Spleen (tissue), 11 donors: ENCODE measurements around the gene SAT1. TPM values are rescaled to one million over a fixed set of nuclear protein-coding genes. Genes with fewer than 3 reads are reported as not detected.

Experiments used
- DNase-seq: peaks from one replicate; pipeline ENCODE4 v3.0.0-alpha.2; 2020
- H3K27ac ChIP-seq, 8 donors: fragments of 200-600 bp; sonication (generic) in 7 of 8; 1 replicate in 4 of 8; 2 replicates in 4 of 8; pipeline versions ENCODE4 v1.5.0 to v1.8.0; 2016 to 2021; ENCODE audit warnings: inconsistent platforms in 4 of 8, mild to moderate bottlenecking in 4 of 8, moderate library complexity in 1 of 8
- H3K27me3 ChIP-seq, 7 donors: fragments of 200-600 bp; sonication (generic) in 6 of 7; replicated peaks in 1 of 7; 1 replicate in 4 of 7; 2 replicates in 3 of 7; pipeline versions ENCODE4 v1.5.0 to v1.8.0; 2016 to 2021; ENCODE audit warnings: inconsistent platforms in 3 of 7, mild to moderate bottlenecking in 1 of 7
- H3K36me3 ChIP-seq, 6 donors: fragments of 200-600 bp; sonication (generic) in 5 of 6; 1 replicate in 4 of 6; 2 replicates in 2 of 6; pipeline versions ENCODE4 v1.5.0 to v1.8.0; 2016 to 2021; ENCODE audit warnings: inconsistent platforms in 2 of 6
- H3K4me1 ChIP-seq, 6 donors: fragments of 200-600 bp; sonication (generic) in 5 of 6; 1 replicate in 3 of 6; 2 replicates in 3 of 6; pipeline versions ENCODE4 v1.5.0 to v1.8.0; 2016 to 2021; ENCODE audit warnings: inconsistent platforms in 3 of 6
- H3K4me3 ChIP-seq, 8 donors: fragments of 200-600 bp; sonication (generic) in 7 of 8; 1 replicate in 4 of 8; 2 replicates in 4 of 8; pipeline versions ENCODE4 v1.5.0 to v1.8.0; 2016 to 2021; ENCODE audit warnings: inconsistent platforms in 4 of 8, mild to moderate bottlenecking in 4 of 8, moderate library complexity in 2 of 8
- H3K9me3 ChIP-seq, 8 donors: fragments of 200-600 bp; sonication (generic) in 7 of 8; 1 replicate in 4 of 8; 2 replicates in 4 of 8; pipeline versions ENCODE4 v1.5.0 to v1.8.0; 2016 to 2021; ENCODE audit warnings: inconsistent platforms in 4 of 8
- CTCF ChIP-seq, 11 experiments: fragments of 200-600 bp in 7 of 11; fragments of 450-650 bp in 4 of 11; sonication (generic) in 4 of 11; IDR thresholded peaks in 8 of 11; conservative IDR thresholded peaks in 3 of 11; 1 replicate in 7 of 11; 2 replicates in 4 of 11; pipeline versions ENCODE4 v1.4.0 to v1.8.0; 2016 to 2021; ENCODE audit warnings: antibody characterized with exemption in 11 of 11, inconsistent platforms in 4 of 11, mild to moderate bottlenecking in 1 of 11
- POLR2A ChIP-seq, 3 donors: fragments of 450-650 bp; IDR thresholded peaks; one replicate each; pipeline ENCODE4 v1.5.1; 2017; ENCODE audit warnings: antibody characterized with exemption in 3 of 3, mild to moderate bottlenecking in 1 of 3
- POLR2AphosphoS5 ChIP-seq, 3 donors: sonication (generic); formaldehyde crosslinking; IDR thresholded peaks; one replicate each; pipeline ENCODE4 v1.5.1; 2017; ENCODE audit warnings: antibody characterized with exemption in 3 of 3
- WGBS, 5 donors: extraction: QIAGEN DNeasy Blood & Tissue Kit in 3 of 5; methylation state at CpG; one replicate each; pipeline versions ENCODE4 v1.1.5 to v1.1.7; 2013 to 2018; 5-methylcytosine and 5-hydroxymethylcytosine counted together
- intact Hi-C: fragments of 100-400 bp; cut with DNase I; formaldehyde crosslinking; loops from one replicate; pipeline ENCODE4 v1.15.0; 2023; ENCODE audit warnings: low total_unique reads
- polyA plus RNA-seq, 3 donors: library from polyadenylated mRNA; stranded (reverse); fragments of 200-250 nt; gene quantifications; one replicate each; pipeline ENCODE4 v1.2.1, GENCODE V29; 2013
- total RNA-seq, 7 donors: library from RNA; depleted of rRNA in 3 of 7; stranded (reverse); fragments of >200 nt in 3 of 7; fragmentation: NEBNext Ultra II Directional in 4 of 7; extraction: Animal tissue kit (Norgen Biotek cat#: 25700) in 4 of 7; gene quantifications; one replicate each; pipeline versions ENCODE4 v1.1.0 to v1.2.1, GENCODE V29; 2016 to 2021
- donor health status: healthy with polysubstance abuse.
- donor health status: DM: no; HTN: no; CAD: no; lungs with moderate emphysema.
- donor health status: DM: no; HTN: no; CAD: no.
- donor health status: Bipolar disorder and iron deficiency.
- donor health status: healthy.
- donor health status: DM: no; HTN: no; CAD: no.
- donor health status: DM: yes; HTN: yes; CAD: no.

SAT1 gene
- total and polyA plus RNA-seq, 10 donors: 714 to 2,832 (median 981) TPM

GRCh38 chrX:23795221-23795620 lies 12.2 kb downstream of the SAT1 start:
- TF ChIP-seq CTCF (IDR thresholded peaks at IDR 0.05 in 8 of 11, conservative IDR thresholded peaks at IDR 0.05 in 3 of 11) (no peak), POLR2AphosphoS5 (IDR thresholded peaks at IDR 0.05) (no peak), POLR2A (IDR thresholded peaks at IDR 0.05) (no peak)
- Histone ChIP-seq H3K4me1 (no peaks in the 10 kb centered on the region), H3K9me3 (no peaks in the 10 kb centered on the region), H3K27me3 (no peaks in the 10 kb centered on the region), H3K4me3 (no peak overlapping the region), H3K27ac (no peak overlapping the region), H3K36me3 (no peaks in the 10 kb centered on the region)
- no peak for DNase-seq
- intact Hi-C loops: no loop called here
- WGBS, 5 donors: 75 to 91% (median 83%) methylated on average over 4 to 8 of the region's 8 CpGs

GRCh38 chrX:23797371-23798128 lies 14.6 kb downstream of the SAT1 start:
- peaks cover 0 to 5% (median 0%) of the 10 kb centered on the region in 6 donors for H3K4me1 ChIP-seq
- no peak for TF ChIP-seq POLR2AphosphoS5 (IDR thresholded peaks at IDR 0.05)
- no peak for TF ChIP-seq POLR2A (IDR thresholded peaks at IDR 0.05)
- no peak for TF ChIP-seq CTCF (IDR thresholded peaks at IDR 0.05 in 8 of 11, conservative IDR thresholded peaks at IDR 0.05 in 3 of 11)
- H3K36me3 ChIP-seq: no peaks in the 10 kb centered on the region
- 87 to 97% (median 89%) methylated on average over 12 of the region's 12 CpGs for WGBS, 5 donors
- H3K27ac ChIP-seq: no peak overlapping the region
- DNase-seq: no peak
- intact Hi-C loops: no loop called here
- H3K9me3 ChIP-seq: no peaks in the 10 kb centered on the region
- H3K4me3 ChIP-seq: no peak overlapping the region
- no peaks in the 10 kb centered on the region for H3K27me3 ChIP-seq

GRCh38 chrX:23799469-23800065 lies 16.6 kb downstream of the SAT1 start:
- no peak for DNase-seq
- Histone ChIP-seq H3K36me3 (no peaks in the 10 kb centered on the region), H3K4me3 (no peak overlapping the region), H3K27ac (no peak overlapping the region), H3K4me1 (peaks cover 0 to 9% (median 1%) of the 10 kb centered on the region in 6 donors), H3K27me3 (no peaks in the 10 kb centered on the region), H3K9me3 (no peaks in the 10 kb centered on the region)
- TF ChIP-seq POLR2A (IDR thresholded peaks at IDR 0.05): no peak
- TF ChIP-seq POLR2AphosphoS5 (IDR thresholded peaks at IDR 0.05): no peak
- TF ChIP-seq CTCF (IDR thresholded peaks at IDR 0.05 in 8 of 11, conservative IDR thresholded peaks at IDR 0.05 in 3 of 11): no peak
- intact Hi-C loops: no loop called here
- WGBS, 5 donors: 79 to 92% (median 87%) methylated on average over 6 of the region's 6 CpGs

GRCh38 chrX:23802431-23802830 lies 19.5 kb downstream of the SAT1 start:
- H3K4me1 ChIP-seq: peaks cover 0 to 9% (median 1%) of the 10 kb centered on the region in 6 donors
- peak overlapping the region in 4 of 8 donors; percentile 43 to 67 (median 52) for H3K27ac ChIP-seq
- no peaks in the 10 kb centered on the region for H3K36me3 ChIP-seq
- H3K4me3 ChIP-seq: no peak overlapping the region
- TF ChIP-seq POLR2A (IDR thresholded peaks at IDR 0.05) (no peak), POLR2AphosphoS5 (IDR thresholded peaks at IDR 0.05) (no peak), CTCF (IDR thresholded peaks at IDR 0.05 in 8 of 11, conservative IDR thresholded peaks at IDR 0.05 in 3 of 11) (no peak)
- H3K27me3 ChIP-seq: no peaks in the 10 kb centered on the region
- no peak for DNase-seq
- no peaks in the 10 kb centered on the region for H3K9me3 ChIP-seq
- intact Hi-C loops: no loop called here
- 54 to 64% (median 61%) methylated on average over 5 of the region's 5 CpGs for WGBS, 5 donors
